Measurements from ENCODE around the gene ACSF3. TPM values are rescaled to one million over a fixed set of nuclear protein-coding genes. Genes with fewer than 3 reads are reported as not detected.

Gene ACSF3
- total RNA-seq, 1 donor from 2014 or later: 78.0 TPM

DNA sequence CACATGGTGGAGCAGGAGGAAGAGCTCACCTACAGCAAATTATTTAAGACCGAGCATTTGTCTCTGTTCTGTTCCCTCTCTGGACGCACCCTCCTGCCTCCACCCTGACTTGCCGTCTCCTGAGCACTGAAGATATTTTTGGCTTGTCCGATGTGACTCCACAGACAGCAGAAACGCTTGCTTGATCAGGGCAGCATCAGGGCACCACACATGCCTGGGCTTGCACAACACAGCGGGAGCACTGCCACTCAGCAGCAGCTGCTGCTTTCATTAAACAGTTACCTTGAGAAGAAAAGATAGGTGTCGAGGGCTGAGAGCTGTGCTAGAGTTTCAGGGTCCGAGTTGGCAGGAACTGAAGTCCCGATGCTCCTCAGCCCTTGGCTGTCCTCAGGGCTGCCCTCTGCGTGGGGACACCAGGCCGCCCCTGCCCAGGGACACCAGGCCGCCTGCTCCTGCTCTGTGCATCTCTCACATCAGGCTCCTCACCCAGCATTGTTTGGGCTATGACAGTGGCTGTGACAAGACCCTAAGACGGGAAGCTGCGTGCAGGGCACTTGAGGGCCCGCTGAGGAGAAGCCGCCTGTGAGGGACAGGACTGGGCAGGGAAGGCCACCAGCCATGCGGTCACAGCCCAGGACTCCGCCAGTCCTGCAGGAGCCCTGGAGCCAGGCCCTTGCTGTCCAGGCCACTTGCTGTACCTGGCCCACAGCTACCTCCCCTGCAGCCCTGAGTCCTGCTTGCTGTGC lies 56.6 kb downstream of the ACSF3 start:
- TF ChIP-seq, protein P1, sequence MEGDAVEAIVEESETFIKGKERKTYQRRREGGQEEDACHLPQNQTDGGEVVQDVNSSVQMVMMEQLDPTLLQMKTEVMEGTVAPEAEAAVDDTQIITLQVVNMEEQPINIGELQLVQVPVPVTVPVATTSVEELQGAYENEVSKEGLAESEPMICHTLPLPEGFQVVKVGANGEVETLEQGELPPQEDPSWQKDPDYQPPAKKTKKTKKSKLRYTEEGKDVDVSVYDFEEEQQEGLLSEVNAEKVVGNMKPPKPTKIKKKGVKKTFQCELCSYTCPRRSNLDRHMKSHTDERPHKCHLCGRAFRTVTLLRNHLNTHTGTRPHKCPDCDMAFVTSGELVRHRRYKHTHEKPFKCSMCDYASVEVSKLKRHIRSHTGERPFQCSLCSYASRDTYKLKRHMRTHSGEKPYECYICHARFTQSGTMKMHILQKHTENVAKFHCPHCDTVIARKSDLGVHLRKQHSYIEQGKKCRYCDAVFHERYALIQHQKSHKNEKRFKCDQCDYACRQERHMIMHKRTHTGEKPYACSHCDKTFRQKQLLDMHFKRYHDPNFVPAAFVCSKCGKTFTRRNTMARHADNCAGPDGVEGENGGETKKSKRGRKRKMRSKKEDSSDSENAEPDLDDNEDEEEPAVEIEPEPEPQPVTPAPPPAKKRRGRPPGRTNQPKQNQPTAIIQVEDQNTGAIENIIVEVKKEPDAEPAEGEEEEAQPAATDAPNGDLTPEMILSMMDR (IDR thresholded peaks at IDR 0.05): no peak
- intact Hi-C loops (cut with micrococcal nuclease): no loop called here
- ATAC-seq (ENCODE audit: low read depth) (no peak), DNase-seq (no peak)
- H3K4me1 Mint-ChIP-seq: peaks cover 10% of the 10 kb centered on the region
- H3K4me3 Mint-ChIP-seq: no peak overlapping the region
- no peaks in the 10 kb centered on the region for H3K27me3 Mint-ChIP-seq
- H3K9me3 Mint-ChIP-seq: peaks cover 11% of the 10 kb centered on the region
- POLR2A ChIA-PET: no interaction called here
- peaks cover 56% of the 10 kb centered on the region for H3K36me3 Mint-ChIP-seq (ENCODE audit: low read depth)
- H3K27ac Mint-ChIP-seq: no peak overlapping the region
- CTCF ChIA-PET: no interaction called here

DNA sequence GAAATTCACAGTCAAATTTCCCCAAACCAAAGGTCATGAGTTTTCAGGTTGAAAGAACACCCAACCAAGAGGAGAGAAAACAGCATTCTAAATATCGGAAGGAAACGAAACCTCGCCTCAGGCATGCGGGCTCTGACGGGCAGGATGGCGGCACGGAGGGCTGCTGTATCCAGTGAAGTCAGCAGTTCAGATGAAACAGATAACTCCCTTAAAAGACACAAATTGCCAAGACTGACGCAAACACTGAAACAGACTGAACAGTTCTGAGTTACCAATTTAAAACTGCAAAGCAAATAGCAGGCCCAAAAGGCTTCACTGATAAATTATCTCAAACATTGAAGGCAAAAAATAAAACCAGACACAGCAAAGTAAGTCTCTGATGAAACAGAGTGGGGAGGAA lies 57.3 kb downstream of the ACSF3 start:
- H3K9me3 Mint-ChIP-seq: peaks cover 11% of the 10 kb centered on the region
- H3K27ac Mint-ChIP-seq: no peak overlapping the region
- no peak overlapping the region for H3K4me3 Mint-ChIP-seq
- ChIA-PET POLR2A (no interaction called here), CTCF (no interaction called here)
- H3K27me3 Mint-ChIP-seq: no peaks in the 10 kb centered on the region
- H3K36me3 Mint-ChIP-seq (ENCODE audit: low read depth): peaks cover 52% of the 10 kb centered on the region
- TF ChIP-seq, protein P1 (IDR thresholded peaks at IDR 0.05): no peak
- no peak for DNase-seq
- intact Hi-C loops (cut with micrococcal nuclease): no loop called here
- no peak for ATAC-seq (ENCODE audit: low read depth)
- peaks cover 17% of the 10 kb centered on the region for H3K4me1 Mint-ChIP-seq

DNA sequence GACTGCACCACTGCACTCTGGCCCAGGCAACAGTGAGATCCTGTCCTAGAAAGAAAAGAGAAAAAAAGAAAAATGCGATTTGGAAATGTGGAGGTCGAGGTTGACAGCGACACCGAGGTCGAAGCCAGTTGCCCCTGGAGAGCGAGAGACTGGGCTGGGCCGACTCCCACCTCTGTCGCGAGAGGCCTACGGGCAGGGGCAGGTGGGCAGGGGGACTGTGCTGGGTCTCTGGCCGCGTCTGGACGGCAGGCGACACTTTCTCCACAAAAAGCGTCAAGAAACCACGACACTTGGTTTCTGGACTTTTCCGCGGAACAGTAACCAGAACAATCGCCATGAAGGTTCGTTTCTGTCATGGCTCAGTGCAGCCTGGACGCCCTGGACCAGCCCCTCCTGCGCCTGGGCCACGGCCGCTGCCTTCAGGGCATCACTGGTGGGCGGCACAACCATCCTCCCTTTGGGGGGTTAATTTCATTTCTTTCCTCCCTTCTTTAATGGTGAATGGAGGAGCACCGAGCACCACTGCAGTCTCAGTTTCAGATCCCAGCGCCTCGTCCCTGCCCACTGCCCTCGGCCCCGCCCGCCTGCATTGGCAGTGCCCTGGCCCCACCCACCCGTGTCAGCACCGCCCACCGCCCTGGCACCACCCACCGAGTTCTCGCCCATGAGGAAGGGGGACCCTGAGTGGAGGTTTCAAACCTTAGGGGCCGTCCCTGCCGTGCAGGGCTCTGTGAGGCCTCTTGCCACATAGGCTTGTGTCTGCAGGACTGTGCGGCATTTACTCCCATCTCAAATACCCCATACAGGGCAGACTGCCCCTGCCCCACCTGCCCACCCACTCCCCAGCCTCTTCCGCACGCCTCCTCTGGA lies 59.4 kb downstream of the ACSF3 start:
- ChIA-PET CTCF (no interaction called here), POLR2A (no interaction called here)
- H3K4me1 Mint-ChIP-seq: peaks cover 19% of the 10 kb centered on the region
- H3K4me3 Mint-ChIP-seq: no peak overlapping the region
- intact Hi-C loops (cut with micrococcal nuclease): no loop called here
- no peaks in the 10 kb centered on the region for H3K27me3 Mint-ChIP-seq
- ATAC-seq (ENCODE audit: low read depth): peak; percentile 71
- TF ChIP-seq, protein P1 (IDR thresholded peaks at IDR 0.05): no peak
- DNase-seq: no peak
- H3K36me3 Mint-ChIP-seq (ENCODE audit: low read depth): peaks cover 41% of the 10 kb centered on the region
- H3K9me3 Mint-ChIP-seq: peaks cover 11% of the 10 kb centered on the region
- no peak overlapping the region for H3K27ac Mint-ChIP-seq

DNA sequence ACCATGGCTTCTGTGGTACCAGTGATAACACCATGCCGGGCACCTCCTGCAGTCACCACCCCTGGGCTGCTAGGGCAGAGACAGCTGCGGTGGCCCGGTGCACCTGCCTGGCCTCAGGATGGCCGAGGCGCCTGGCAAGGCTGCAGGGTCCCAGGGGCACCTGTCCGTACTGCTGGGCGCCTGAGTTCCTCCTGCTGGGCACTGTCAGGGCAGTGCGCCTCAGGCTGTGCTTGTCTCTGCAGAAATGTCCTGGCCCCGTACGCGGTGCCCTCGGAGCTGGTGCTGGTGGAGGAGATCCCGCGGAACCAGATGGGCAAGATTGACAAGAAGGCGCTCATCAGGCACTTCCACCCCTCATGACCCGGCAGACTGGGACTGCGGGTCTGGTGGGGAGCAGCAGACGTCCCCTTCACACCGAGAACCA lies 60.2 kb downstream of the ACSF3 start:
- ChIA-PET POLR2A (interaction anchor here (1.0 kb wide), 1 partner anchor 115 kb away, joined by 3 read pairs; no protein-coding TSS in a partner anchor), CTCF (no interaction called here)
- Mint-ChIP-seq H3K36me3 (ENCODE audit: low read depth) (peaks cover 35% of the 10 kb centered on the region), H3K27me3 (no peaks in the 10 kb centered on the region), H3K4me3 (no peak overlapping the region), H3K27ac (no peak overlapping the region), H3K4me1 (peaks cover 19% of the 10 kb centered on the region), H3K9me3 (peaks cover 8% of the 10 kb centered on the region)
- TF ChIP-seq, protein P1 (IDR thresholded peaks at IDR 0.05): no peak
- DNase-seq (no peak), ATAC-seq (ENCODE audit: low read depth) (no peak)
- intact Hi-C loops (cut with micrococcal nuclease): no loop called here

Measured in activated B cell treated with CpG ODN at 0.5 μM for 24 hours (primary cell).